Stimulated activated CD4-positive, alpha-beta T cell treated with anti-CD3 and anti-CD28 coated beads, Interleukin-4, amount 100 ng/mL, for 48 hours (primary cell): ENCODE data around the gene ACSM2B.
"Not testable (repeated sequence)": the region's sequence is repeated elsewhere in the genome, so short reads cannot be mapped to it uniquely, and the experiment has no call there.

Source experiments
- DNase-seq, 2 donors: peaks; one replicate each; pipeline ENCODE4 v3.0.0-alpha.2; 2020; ENCODE audit warnings: low read depth in 2 of 2

Gene ACSM2B, protein sequence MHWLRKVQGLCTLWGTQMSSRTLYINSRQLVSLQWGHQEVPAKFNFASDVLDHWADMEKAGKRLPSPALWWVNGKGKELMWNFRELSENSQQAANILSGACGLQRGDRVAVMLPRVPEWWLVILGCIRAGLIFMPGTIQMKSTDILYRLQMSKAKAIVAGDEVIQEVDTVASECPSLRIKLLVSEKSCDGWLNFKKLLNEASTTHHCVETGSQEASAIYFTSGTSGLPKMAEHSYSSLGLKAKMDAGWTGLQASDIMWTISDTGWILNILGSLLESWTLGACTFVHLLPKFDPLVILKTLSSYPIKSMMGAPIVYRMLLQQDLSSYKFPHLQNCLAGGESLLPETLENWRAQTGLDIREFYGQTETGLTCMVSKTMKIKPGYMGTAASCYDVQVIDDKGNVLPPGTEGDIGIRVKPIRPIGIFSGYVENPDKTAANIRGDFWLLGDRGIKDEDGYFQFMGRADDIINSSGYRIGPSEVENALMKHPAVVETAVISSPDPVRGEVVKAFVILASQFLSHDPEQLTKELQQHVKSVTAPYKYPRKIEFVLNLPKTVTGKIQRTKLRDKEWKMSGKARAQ

DNA sequence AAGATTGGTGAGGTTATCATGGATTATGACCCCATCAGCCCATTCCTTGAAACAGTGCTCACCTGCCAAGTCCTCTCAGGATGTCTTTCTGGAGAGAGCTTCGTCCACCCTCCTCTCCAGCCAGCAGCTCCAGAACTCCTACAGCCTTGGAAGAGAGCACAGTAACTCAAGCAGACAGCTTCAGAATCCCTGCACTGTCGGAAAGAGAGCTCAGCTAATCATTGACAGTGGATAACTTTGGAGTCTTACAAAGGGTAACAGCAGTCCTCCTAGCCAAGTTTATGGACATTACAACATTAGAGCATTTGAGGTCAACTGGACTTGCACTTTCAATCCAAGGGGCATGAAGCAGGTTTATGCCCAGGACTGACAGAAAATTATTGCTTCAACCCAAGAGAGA lies at the start of gene ACSM2B:
Gene ACSM2B, minus strand, starts transcription at position 223 of the 400 bp plus-strand sequence. CDS start 11,522 bp downstream, outside the sequence.
- DNase-seq: not testable (repeated sequence)

DNA sequence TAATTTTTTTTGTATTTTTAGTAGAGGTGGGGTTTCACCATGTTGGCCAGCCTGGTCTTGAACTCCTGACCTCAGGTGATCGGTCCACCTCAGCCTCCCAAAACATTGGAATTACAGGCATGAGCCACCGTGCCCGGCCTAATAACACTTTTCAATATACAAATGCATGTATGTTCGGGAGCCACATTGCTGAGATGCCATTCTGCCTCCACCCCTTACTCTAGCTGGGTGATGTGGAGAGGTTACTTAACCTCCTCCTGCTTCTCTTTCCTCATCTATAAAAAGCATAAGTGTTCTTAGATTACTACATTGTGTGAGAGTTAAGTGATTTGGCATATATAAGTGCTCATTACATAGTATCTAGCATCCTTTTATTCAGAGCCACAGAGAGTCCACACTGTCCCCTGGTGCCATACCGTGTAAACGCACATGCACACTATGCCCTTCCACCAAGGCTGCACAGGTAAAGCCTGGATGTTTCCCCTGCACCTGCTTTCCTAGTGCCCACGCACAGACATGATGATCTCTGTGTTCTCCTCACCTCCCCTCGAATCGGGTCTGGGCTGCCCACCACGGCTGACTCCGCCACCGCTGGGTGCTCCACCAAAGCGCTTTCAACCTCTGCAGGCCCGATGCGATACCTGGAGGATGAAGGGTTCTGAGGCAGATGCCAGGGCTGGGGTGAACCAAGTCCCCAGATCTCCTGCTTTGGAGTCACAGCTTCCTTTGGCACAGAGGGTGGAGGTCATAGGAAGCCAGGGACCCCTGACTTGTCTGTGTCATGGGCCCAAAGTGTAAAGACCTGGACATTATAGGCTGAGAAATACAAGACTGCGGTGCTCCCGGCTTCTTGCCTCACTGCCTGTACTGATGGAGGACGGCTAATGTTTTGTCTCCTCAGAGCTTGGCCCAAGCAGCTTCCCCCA lies 49.0 kb upstream of the ACSM2B start:
- DNase-seq: no peak

DNA sequence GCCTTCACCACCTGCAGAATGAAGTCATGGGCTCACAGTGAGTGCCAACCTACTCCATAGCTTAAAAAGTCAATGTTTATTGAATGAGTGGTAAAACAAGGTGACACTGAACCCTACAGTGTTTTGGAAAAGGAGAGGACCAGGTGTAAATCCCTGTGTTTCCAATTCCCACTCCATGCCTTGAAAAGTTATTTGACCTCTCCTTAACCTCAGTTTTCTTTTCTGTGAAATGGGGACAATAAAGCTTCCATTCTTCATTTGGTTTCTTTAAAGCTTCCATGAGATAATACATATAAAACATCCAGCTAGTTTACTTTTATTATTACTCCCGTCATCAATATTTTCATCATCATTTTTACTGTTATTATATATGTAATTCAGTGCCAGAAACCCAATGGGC lies 48.0 kb upstream of the ACSM2B start:
- no peak for DNase-seq

DNA sequence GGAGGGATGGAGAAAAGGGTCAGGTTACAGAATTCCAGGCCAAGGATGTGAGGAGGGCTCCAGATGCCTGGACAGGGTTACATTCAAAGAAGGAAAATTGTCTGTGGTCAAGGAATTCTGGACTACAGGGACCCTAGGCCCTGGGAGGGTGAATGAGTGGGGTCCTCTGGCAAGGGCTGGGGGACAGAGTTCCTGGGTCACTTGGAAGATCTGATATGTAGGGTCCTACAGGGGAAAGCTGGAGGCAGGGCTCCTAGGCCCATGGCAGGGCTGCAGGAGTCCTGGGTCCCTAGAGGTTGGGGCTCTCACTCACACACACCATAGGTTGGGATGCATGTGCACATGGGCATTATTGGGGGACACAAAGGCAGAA lies 46.3 kb upstream of the ACSM2B start:
- no peak for DNase-seq

DNA sequence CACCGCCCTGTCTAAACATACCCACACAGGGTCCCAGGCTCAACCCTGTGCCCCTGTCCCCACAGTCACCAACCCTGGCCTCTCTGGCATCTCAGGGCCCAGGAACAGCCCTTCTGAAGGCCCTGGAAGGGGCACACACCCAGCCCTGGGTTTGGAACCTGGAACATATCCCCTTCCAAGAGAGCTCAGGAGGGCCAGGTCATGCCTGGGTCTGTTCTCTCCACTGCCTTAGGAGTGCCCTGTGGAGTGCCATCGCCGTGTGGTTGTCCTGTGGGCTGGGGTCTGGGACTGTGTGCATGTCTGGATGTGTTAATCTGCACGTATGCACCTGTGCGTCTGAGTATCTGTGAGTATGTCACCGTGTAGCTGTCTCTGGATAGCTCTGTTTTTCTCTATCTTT lies 45.2 kb upstream of the ACSM2B start:
- DNase-seq: no peak

DNA sequence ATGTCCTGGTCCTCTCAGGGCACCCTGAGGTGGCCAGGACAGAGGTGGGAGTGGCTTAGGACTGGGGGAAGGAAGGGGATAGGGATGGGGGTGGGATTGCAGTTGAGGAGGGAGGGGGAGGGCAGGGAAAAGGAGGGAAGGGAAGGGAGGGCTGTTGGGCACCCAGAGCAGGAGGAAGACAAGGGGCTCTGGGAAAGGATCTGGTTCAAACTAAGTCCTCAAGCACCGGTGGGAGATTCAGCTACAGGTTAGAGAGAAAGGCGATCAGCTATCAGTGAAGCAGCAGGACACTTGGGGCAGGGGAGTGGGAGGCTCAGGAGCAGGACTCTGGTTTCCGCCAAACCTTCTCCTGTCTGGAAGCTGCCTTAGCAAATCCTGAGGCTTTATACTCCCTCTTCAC lies 44.6 kb upstream of the ACSM2B start:
- no peak for DNase-seq

DNA sequence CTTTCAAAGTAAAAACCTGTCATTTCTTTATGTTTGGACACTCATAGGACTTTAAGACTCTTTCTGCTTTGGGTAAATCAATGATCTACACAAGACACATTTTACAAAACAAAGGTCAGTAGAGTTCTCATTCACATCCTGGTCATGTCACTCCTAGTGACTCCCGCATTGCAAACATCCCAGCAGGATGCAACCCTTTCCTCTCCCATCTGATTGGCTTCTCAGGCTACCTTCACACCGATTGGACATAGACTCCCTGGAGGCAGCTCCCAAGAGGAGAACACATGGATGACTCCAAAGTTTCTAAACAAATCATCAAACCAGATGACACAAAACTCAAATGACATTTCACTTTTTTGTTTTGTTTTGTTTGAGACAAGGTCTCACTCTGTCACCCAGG lies 43.8 kb upstream of the ACSM2B start:
- no peak for DNase-seq

DNA sequence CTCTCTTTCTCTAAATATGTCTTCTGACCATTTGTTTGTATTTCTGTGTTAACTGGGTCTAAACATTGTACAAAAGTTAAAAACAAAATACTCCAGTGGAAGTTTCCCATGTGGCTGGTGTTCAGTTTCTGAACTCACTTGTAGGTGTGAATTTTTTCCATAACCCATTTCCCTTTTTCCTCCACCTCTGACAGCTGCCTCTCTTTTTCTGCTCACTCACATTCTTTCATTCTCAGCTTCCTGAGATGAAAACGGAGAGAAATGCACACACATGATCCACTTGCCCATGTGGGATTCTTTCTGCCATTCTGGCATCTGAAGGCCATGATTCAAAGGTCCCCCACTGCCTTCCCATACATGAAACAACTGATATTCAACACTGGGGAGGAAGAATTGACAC lies 41.1 kb upstream of the ACSM2B start:
- DNase-seq: no peak

DNA sequence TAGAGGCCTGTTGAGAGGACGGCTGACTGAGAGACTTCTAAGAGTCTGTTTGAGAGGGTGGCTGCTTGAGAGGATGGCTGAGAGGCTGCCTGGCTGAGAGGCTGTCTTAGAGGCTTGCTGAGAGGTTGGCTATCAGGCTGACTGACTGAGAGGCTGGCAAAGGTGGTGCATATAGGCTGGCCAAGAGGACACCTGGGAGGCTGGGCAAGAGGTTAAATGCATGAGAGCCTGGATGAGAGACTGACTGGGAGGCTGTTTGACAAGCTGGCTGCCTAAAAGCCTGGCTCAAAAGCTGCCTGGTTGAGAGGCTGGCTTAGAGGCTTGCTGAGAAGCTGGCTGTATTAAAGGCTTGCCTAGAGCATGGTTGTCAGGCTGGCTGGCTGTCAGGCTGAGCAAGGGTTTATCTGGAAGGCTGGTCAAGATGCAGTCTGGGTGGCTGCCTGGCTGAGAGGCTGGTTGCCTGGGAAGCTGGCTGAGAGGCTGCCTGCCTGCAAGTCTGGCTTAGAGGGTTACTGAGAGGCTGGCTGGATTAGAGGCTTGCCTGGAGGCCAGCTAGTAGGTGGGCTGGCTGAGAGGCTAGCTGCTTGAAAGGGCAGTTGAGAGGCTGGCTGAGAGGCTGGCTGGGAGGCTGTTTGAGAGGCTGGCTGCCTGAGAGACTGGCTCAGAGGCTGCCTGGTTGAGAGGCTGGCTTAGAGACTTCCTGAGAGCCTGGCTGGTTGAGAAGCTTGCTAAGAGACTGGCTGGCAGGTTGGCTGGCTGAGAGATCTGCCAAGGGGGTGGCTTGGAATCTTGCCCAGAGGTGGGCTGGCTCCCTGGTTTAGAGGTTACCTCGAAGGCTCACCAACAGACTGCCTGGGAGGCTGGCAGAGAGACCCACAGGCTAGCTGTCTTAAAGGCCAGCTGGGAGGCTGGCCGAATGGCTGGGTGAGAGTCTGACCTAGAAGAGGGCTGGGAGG lies 38.3 kb upstream of the ACSM2B start:
- no peak for DNase-seq

DNA sequence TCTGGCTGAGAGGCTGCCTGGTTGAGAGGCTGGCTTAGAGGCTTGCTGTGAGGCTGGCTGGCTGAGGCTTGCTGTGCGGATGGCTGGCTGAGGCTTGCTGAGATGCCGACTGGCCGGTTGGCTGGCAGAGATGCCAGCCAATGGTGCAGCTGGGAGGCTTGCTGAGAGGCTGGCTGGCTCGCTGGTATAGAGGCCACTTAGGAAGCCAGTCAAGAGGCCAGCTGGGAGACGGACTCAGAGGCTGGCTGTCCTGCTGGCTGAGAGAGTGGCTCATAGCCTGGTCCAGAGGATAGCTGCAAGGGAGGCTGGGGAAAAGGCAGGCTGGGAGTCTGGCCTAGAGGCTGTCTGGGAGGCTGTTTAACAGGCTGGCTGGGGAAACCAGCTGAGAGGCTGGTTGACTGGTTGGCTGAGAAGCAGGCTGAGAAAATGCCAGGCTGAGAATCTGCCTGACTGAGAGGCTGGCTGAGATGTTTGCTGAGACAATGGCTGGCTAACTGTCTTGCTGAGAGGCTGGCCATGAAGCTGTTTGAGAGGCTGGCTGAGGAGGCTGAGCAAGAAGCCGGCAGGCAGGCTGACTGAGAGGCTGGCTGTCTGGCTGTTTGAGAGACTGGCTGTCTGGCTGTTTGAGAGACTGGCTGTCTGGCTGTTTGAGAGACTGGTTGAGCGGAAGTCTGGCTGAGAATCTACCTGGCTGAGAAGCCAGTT lies 37.5 kb upstream of the ACSM2B start:
- DNase-seq: no peak

DNA sequence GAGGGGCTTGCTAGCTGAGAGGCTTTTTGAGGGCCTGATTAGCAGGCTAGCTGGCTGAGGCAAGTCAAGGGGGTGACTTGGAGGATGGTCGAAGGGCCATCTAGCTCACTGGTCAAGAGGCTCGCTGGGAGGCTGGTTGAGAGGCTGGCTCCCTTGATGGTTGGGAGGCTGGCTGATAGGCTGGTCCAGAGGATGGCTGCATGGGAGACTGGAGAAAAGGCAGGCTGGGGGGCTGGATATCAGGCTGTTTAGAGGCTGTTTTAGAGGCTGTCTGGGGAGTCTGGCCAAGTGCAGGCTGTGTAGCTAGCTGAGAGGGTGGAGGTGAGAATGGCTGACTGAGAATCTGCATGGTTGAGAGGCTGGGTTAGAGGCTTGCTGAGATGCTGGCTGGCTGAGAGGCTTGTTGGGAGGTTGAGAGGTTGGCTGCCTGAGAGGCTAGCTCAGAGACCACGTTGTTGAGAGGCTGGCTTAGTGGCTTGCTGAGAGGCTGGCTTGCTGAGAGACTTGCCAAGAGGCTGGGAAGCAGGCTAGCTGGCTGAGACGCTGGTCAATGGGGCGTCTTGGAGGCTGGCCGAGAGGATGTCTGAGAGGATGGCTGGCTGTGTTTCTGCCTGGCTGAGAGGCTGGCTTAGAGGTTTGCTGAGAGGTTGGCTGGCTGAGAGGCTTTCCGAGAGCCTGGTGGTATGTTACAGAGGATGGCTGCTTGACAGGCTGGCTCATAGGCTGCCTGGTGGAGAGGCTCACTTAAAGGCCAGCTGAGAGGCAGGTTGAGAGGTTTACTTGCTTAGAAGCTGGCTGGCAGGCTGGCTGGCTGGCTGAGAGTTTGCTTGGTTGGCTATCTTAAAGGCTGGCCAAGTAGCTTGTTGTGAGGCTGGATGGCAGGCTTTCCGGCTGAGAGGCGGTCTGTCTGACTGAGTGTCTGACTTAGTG lies 36.6 kb upstream of the ACSM2B start:
- DNase-seq: no peak

DNA sequence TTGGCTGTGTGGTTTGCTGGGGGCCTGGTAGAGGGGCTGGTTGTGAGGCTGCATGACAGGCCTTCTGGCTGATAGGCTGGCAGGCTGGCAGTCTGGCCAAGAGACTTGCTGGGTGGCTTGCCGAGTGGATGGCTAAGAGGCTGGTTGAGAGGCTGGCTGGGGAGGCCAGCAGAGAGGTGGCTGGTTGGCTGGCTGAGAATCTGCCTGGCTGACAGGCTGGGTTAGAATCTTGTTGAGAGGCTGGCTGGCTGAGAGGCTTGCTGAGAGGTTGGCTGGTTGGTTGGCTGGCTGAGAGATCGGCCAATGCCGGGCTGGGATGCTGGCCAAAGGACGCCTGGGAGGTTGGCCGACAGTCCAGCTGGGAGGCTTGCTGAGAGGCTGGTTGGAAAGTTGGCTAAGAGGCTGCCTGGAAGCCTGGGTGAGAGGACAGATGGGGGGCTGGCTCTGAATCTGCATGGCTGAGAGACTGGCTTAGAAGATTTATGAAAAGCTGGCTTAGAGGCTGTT lies 35.9 kb upstream of the ACSM2B start:
- DNase-seq: no peak

DNA sequence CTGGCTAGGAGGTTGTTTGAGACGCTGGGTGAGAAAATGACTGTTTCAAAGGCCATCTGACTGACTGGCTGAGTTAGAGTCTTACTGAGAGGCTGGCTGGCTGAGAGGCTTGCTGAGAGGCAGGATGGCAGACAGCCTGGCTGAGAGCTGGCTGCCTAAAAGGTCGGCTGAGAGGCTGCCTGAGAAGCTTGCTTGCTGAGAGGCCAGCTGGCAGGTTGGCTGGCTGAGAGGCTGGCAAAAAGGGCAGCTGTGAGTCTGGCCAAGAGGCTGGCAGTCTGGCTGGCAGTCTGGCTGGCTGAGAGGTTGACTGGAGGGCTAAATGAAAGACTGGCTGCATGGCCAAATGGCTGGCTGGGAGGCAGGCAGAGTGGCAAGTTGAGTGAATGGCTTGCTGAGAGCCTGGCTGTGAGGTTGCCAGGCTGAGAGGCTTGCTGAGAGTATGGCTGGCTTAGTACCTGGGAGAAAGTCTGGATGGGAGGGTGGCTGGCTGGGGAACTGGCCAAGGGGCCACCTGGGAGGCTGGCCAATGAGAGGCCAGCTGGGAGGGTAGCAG lies 35.3 kb upstream of the ACSM2B start:
- no peak for DNase-seq

DNA sequence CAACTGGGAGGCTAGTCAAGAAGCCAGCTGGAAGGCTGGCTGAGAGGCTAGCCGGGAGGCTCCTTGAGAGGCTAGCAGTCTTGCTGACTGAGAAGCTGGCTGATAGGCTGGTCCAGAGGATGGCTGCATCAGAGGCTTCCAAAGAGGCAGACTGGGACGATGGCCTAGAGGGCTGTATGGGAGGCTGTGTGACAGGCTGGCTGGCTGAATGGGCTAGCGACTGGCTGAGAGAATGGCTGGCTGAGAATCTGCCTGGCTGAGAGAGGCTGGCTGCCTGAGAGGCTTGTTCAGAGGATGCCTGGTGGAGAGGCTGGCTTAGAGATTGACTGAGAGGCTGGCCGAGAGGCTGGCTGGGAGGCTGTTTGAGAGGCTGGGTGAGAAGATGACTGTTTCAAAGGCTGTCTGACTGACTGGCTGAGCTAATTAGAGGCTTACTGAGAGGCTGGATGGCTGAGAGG lies 34.8 kb upstream of the ACSM2B start:
- DNase-seq: no peak

DNA sequence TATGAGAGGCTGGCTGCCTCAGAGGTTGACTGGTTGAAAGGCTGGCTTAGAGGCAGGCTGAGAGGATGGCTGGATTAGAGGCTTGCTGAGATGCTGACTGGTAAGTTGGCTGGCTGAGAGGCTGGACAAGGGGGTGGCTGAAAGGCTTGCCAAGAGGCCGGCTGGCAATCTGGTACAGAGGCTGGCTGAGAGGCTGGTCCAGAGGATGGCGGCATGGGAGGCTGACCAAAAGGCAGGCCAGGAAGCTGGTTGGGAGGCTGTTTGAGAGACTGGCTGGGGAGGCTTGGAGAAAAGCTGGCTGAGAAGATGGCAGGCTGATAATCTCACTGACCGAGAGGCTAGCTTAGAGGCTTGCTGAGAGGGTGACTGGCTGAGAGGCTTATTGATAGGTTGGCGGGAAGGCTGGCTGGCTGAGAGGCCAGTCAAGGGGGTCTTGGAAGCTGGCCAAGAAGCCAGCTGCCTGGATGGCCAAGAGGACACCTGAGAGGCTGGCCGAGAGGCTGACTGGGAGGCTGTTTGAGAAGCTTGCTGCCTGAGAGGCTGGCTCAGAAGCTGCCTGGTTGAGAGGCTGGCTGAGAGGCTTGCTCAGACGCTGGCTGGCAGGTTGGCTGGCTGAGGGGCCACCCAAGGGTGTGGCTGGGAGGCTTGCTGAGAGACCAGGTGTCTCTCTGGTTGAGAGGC lies 34.2 kb upstream of the ACSM2B start:
- DNase-seq: no peak

DNA sequence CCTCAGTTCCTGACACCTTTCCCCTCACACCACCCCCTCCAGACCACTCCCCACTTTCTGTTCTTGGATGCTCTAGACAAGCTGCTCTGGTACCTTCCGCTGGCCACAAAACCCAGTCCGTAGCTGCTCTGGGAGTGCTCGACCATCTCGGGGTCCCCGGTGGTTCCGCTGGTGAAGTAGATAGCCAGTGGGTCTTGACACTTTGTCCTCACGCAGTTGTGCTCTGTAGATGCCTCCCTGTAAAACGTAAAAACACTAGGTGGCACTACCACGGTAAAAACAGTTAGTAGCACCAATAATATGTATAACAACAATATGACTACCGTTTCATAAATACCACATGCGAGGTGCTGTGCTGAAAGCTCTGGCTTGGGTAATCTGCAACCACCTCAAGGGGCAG lies 26.0 kb upstream of the ACSM2B start:
- DNase-seq: not testable (repeated sequence)

DNA sequence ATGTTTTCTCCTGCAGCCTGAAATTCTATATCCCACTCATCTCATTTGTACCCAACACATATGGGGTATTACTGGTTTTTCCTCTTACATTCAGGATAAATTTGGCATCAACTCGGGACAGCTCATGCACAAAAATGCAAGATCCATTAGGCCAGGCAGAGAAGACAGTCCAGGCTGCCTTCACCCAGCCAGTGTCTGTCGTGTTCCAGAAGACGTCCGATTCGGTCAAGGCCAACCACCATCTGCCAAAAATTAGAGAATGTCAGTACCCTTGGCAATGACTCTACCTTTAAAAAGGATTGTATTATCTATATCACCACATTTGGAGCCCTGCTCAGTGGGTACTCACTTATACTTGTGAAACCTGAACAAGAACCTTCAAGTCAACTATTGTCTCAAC lies 23.3 kb upstream of the ACSM2B start:
- DNase-seq: not testable (repeated sequence)

DNA sequence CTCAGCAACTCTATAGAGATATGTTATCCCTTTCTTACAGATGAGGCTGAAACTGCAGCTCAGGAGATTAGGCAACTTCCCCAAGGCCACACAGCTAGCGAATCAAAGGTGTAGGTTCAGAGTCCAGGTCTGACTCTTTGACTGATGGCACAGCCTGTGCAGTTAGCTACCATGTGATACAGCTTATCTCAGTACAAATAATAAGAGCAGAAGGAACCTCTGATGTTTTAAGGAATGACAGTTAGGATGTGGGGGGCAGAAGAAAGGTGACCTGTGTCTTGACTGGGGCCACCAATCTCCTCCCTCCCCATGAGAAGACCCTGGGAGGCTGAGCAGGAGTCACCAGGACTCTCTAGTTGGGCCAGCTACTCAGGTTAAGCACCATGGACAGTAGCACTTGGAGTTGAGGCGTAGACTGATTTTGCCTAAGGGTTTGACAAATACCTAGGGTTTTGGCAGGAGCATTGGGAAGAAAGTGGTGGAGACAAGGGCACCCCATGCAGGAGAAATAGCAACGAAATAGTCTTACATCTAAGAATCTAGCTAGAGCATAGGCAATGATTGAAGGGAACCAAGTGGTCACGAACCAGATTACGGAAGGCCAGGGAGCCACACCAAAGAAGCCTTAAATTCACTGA lies 22.8 kb upstream of the ACSM2B start:
- DNase-seq: no peak
